Left colon (tissue), 2 donors: ENCODE results near the gene ACBD5. TPM values are rescaled to one million over a fixed set of nuclear protein-coding genes. Genes with fewer than 3 reads are reported as not detected.
A peak's percentile ranks its signal among the peaks of the same experiment; 100 is the strongest.
"Not testable (repeated sequence)": the region's sequence is repeated elsewhere in the genome, so short reads cannot be mapped to it uniquely, and the experiment has no call there.

ENCODE experiments used
- ATAC-seq: fragments of 200-7000 bp; cut with Tn5 transposase; one replicate; pipeline ENCODE4 v1.9.1; 2020; ENCODE audit warnings: mild to moderate bottlenecking, moderate library complexity
- DNase-seq, 2 donors: peaks; one replicate each; pipeline ENCODE4 v3.0.0-alpha.2; 2020
- intact Hi-C, 2 donors: fragments of 100-400 bp; cut with DNase I in 1 of 2; cut with micrococcal nuclease in 1 of 2; formaldehyde crosslinking; loops; one replicate each; pipeline versions ENCODE4 v1.11.2 to v1.14.0; 2022; cut with DNase I, micrococcal nuclease
- long read RNA-seq: library from polyadenylated mRNA; unstranded; transcript quantifications from one replicate; pipeline ENCODE4 v2.0.0, GENCODE V29; 2021
- total RNA-seq, 2 donors: library from RNA; stranded (reverse); fragmentation: NEBNext Ultra II Directional; extraction: Animal tissue kit (Norgen Biotek cat#: 25700); gene quantifications; one replicate each; pipeline ENCODE4 v1.2.1, GENCODE V29; 2021
- donor health status: DM: no; HTN: no; CAD: no.
- donor health status: DM: yes; HTN: yes; CAD: no.

Gene ACBD5
- total RNA-seq: 10 to 100 TPM; 36.3 to 39.4 TPM
- long read RNA-seq, full-length matches to known transcripts: 45 of 73 reads
- long read RNA-seq, partial matches to known transcripts: 11 of 73 reads
- long read RNA-seq, other reads (novel, unspliced or antisense): 17 of 73 reads

GRCh38 chr10:27240212-27241009 is at the start of gene ACBD5:
ACBD5 (minus strand) TSS chr10:27240797; CDS start chr10:27240688, 109 bp downstream.
- DNase-seq: peak; percentile 90
- intact Hi-C loops: no loop called here
- ATAC-seq: peak; percentile 70

- ATAC-seq (peak; percentile 59), DNase-seq (peak in 1 of 2 donors; percentile 15)
- intact Hi-C loops: no loop called here
Observed at GRCh38 chr10:27285093-27285492, 44.5 kb upstream of the ACBD5 start.

GRCh38 chr10:27276581-27276980 is 36.0 kb upstream of the ACBD5 start:
- intact Hi-C loops: no loop called here
- ATAC-seq: no peak
- no peak for DNase-seq

GRCh38 chr10:27266025-27266424 is 25.4 kb upstream of the ACBD5 start:
- DNase-seq, intact Hi-C loops, ATAC-seq: not testable (repeated sequence)

GRCh38 chr10:27262788-27263187 is 22.2 kb upstream of the ACBD5 start:
- intact Hi-C loops: not testable (repeated sequence)

GRCh38 chr10:27258838-27259812 is 18.5 kb upstream of the ACBD5 start:
- intact Hi-C loops: no loop called here
- no peak for DNase-seq

More at GRCh38 chr10:27262788-27263187, 22.2 kb upstream of the ACBD5 start:
- not testable (repeated sequence) for DNase-seq, ATAC-seq

GRCh38 chr10:27258492-27258837 is 17.9 kb upstream of the ACBD5 start:
- DNase-seq (no peak), ATAC-seq (no peak)
- intact Hi-C loops: no loop called here

More at GRCh38 chr10:27258838-27259812, 18.5 kb upstream of the ACBD5 start:
- peak; percentile 80 for ATAC-seq

- no peak for DNase-seq
- ATAC-seq: no peak
- intact Hi-C loops: no loop called here
Observed at GRCh38 chr10:27256299-27257189, 15.9 kb upstream of the ACBD5 start.

GRCh38 chr10:27253576-27253975 is 13.0 kb upstream of the ACBD5 start:
- DNase-seq: no peak
- intact Hi-C loops: no loop called here
- ATAC-seq: no peak

GRCh38 chr10:27252267-27253000 is 11.8 kb upstream of the ACBD5 start:
- ATAC-seq (peak; percentile 100), DNase-seq (peak in 1 of 2 donors; percentile 82)
- intact Hi-C loops: no loop called here

GRCh38 chr10:27251554-27251953 is 11.0 kb upstream of the ACBD5 start:
- DNase-seq (no peak), ATAC-seq (no peak)
- intact Hi-C loops: no loop called here

- DNase-seq (no peak), ATAC-seq (no peak)
- intact Hi-C loops: no loop called here
Observed at GRCh38 chr10:27248215-27248614, 7.6 kb upstream of the ACBD5 start.

- no peak for ATAC-seq
- intact Hi-C loops: no loop called here
- no peak for DNase-seq
Observed at GRCh38 chr10:27247441-27247840, 6.8 kb upstream of the ACBD5 start.

- intact Hi-C loops: no loop called here
- no peak for DNase-seq
- no peak for ATAC-seq
Observed at GRCh38 chr10:27247006-27247405, 6.4 kb upstream of the ACBD5 start.

GRCh38 chr10:27245836-27246235 is 5.2 kb upstream of the ACBD5 start:
- intact Hi-C loops: no loop called here
- ATAC-seq: no peak

GRCh38 chr10:27244976-27245375 is 4.4 kb upstream of the ACBD5 start:
- no peak for ATAC-seq
- intact Hi-C loops: no loop called here
- DNase-seq: no peak

More at GRCh38 chr10:27245836-27246235, 5.2 kb upstream of the ACBD5 start:
- no peak for DNase-seq

- intact Hi-C loops: no loop called here
- DNase-seq: peak; percentile 63 to 79
- ATAC-seq: peak; percentile 65
Observed at GRCh38 chr10:27242951-27243551, 2.5 kb upstream of the ACBD5 start.
